Liver (tissue), 3 donors: Measurements from ENCODE around the gene ZBTB8B.

Experiments
- CTCF ChIP-seq: fragments of 150-350 bp; IDR thresholded peaks from 2 replicates; pipeline ENCODE4 v1.5.1; 2017; ENCODE audit warnings: improper control_type of control experiment, low read depth, low read length; ENCODE audit not compliant: missing input control
- GABPA ChIP-seq, 2 donors: IDR thresholded peaks in 1 of 2; conservative IDR thresholded peaks in 1 of 2; 2 replicates each; pipeline ENCODE4 v1.6.1; 2016; ENCODE audit warnings: antibody characterized with exemption in 2 of 2, mild to moderate bottlenecking in 1 of 2, moderate library complexity in 1 of 2
- MAX ChIP-seq: IDR thresholded peaks from 2 replicates; pipeline ENCODE4 v1.6.1; 2016; ENCODE audit warnings: antibody characterized with exemption
- RAD21 ChIP-seq, 2 donors: IDR thresholded peaks; 2 replicates each; pipeline ENCODE4 v1.6.1; 2016; ENCODE audit warnings: antibody characterized with exemption in 2 of 2, mild to moderate bottlenecking in 2 of 2
- RXRA ChIP-seq, 2 donors: IDR thresholded peaks; 2 replicates each; pipeline ENCODE4 v1.6.1; 2017 to 2018; ENCODE audit warnings: antibody characterized with exemption in 2 of 2, mild to moderate bottlenecking in 1 of 2
- SP1 ChIP-seq: IDR thresholded peaks from 2 replicates; pipeline ENCODE4 v1.6.1; 2018; ENCODE audit warnings: antibody characterized with exemption, mild to moderate bottlenecking
- ZBTB33 ChIP-seq: IDR thresholded peaks from 2 replicates; pipeline ENCODE4 v1.6.1; 2016; ENCODE audit warnings: antibody characterized with exemption
- donor health status: healthy.
- donor health status: healthy.

DNA sequence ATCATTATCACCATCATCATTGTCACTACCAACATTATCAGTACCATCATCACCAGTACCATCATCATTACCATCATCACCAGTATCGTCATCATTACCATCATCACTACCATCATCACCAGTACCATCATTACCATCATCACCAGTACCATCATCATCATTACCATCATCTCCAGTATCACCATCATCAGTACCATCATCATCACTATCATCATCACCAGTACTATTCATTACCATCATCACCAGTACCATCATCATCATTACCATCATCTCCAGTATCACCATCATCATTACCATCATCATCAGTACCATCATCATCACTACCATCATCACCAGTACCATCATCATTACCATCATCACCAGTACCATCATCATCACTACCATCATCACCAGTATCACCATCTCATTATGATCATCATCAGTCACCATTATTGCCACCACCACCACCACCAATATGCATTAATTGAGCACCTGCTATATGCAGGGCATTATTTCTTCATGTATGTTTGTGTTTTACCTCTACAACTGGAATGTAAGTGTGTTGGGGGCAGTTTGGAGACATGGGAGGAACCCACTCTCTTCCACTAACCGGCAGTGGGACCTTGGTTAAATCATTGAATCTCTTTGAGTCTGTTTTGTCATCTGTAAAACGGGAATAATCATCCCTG, 7.0 kb downstream of the ZBTB8B start:
- no peak for TF ChIP-seq CTCF
- TF ChIP-seq RXRA (IDR thresholded peaks at IDR 0.05) = no peak
- TF ChIP-seq RAD21 (IDR thresholded peaks at IDR 0.05) = no peak
- no peak for TF ChIP-seq SP1
- TF ChIP-seq MAX = no peak
- TF ChIP-seq GABPA (IDR thresholded peaks at IDR 0.05 in 1 of 2, conservative IDR thresholded peaks at IDR 0.05 in 1 of 2) = no peak
- no peak for TF ChIP-seq ZBTB33
